H1 (cell line): Measurements from ENCODE around the gene STX12. TPM values are rescaled to one million over a fixed set of nuclear protein-coding genes. Genes with fewer than 3 reads are reported as not detected.

Experiments
- BRCA1 ChIP-seq: IDR thresholded peaks from 2 replicates; pipeline ENCODE4 v1.6.1; 2012; ENCODE audit warnings: low read depth, low read length, improper control_type of control experiment
- CHD7 ChIP-seq: fragments of 300-600 bp; sonication (generic); IDR thresholded peaks from 2 replicates; pipeline ENCODE4 v1.7.1; 2012; ENCODE audit warnings: low read length, moderate library complexity, mild to moderate bottlenecking, inconsistent platforms; ENCODE audit not compliant: insufficient replicate concordance
- E2F6 ChIP-seq: IDR thresholded peaks from 2 replicates; pipeline ENCODE4 v1.6.1; 2012; ENCODE audit warnings: inconsistent platforms
- KDM1A ChIP-seq: fragments of 200-600, 300-600 bp; sonication (generic); IDR thresholded peaks from 2 replicates; pipeline ENCODE4 v1.7.1; 2016; ENCODE audit warnings: mild to moderate bottlenecking, low read length, borderline replicate concordance
- MAX ChIP-seq: IDR thresholded peaks from 2 replicates; pipeline ENCODE4 v1.6.1; 2012; ENCODE audit warnings: inconsistent platforms
- POU5F1 ChIP-seq: IDR thresholded peaks from 2 replicates; pipeline ENCODE4 v1.6.1; 2011; ENCODE audit warnings: low read depth, mild to moderate bottlenecking, low read length, moderate library complexity
- SP4 ChIP-seq: IDR thresholded peaks from 2 replicates; pipeline ENCODE4 v1.6.1; 2012; ENCODE audit warnings: low read length, inconsistent platforms
- SRF ChIP-seq: IDR thresholded peaks from 2 replicates; pipeline ENCODE4 v1.6.1; 2011; ENCODE audit warnings: mild to moderate bottlenecking, low read depth, low read length, moderate library complexity
- polyA plus RNA-seq, 7 experiments: library from polyadenylated mRNA; depleted of rRNA in 3 of 7; stranded (reverse) in 5 of 7; unstranded in 2 of 7; fragments of >200 nt in 5 of 7; fragments of 200-250 nt in 2 of 7; gene quantifications; 1 replicate in 5 of 7; 2 replicates in 1 of 7; 4 replicates in 1 of 7; pipeline versions ENCODE4 v1.2.1 to v1.2.3, GENCODE V29; 2011 to 2013; ENCODE audit warnings: missing spikeins in 2 of 7, mixed read lengths in 2 of 7
- total RNA-seq: library from RNA; stranded (reverse); fragmentation: NEBNext Ultra II Directional; extraction: Animal tissue kit (Norgen Biotek cat#: 25700); gene quantifications from 2 replicates; pipeline ENCODE4 v1.2.1, GENCODE V29; 2021

Gene STX12
- total and polyA plus RNA-seq, 2 of the 8 experiments (the other 6 are each of a cell fraction or from before 2014, with no cell fraction given) = 3.7 to 11.0 TPM

- TF ChIP-seq CHD7 (no peak), KDM1A (no peak), E2F6 (no peak), SP4 (no peak), SRF (no peak), POU5F1 (no peak), MAX (no peak), BRCA1 (no peak)
Observed at GRCh38 chr1:27770293-27770830, 2.7 kb upstream of the STX12 start (continued).
